ENCODE measurements around the gene FAM187B.

The FAM187B gene

GRCh38 chr19:35194012-35194984 is 34.2 kb downstream of the FAM187B start:
- Histone ChIP-seq H4K12ac (ENCODE audit: low read depth, low read length) (no peak overlapping the region), H3K18ac (ENCODE audit: low read length) (no peak overlapping the region), H3K4me3 (ENCODE audit: low read depth, low read length) (no peak overlapping the region), H2AFZ (ENCODE audit: insufficient read depth, low read length, poor library complexity) (no peak overlapping the region), H3K4me2 (ENCODE audit: low read length) (no peak overlapping the region), H3K14ac (ENCODE audit: low read length) (no peak overlapping the region), H4K91ac (ENCODE audit: low read depth, low read length) (no peak overlapping the region), H3K79me1 (ENCODE audit: low read length) (no peaks in the 10 kb centered on the region), H3K23ac (ENCODE audit: low read length) (no peak overlapping the region), H3K9me3 (ENCODE audit: insufficient read depth, low read depth, low read length) (no peaks in the 10 kb centered on the region), H2BK5ac (ENCODE audit: low read depth, low read length, poor library complexity) (no peak overlapping the region), H2AK5ac (ENCODE audit: low read length) (no peak overlapping the region), H2BK12ac (ENCODE audit: low read length) (no peak overlapping the region), H4K8ac (ENCODE audit: low read depth, low read length) (no peak overlapping the region), H2BK120ac (ENCODE audit: insufficient read depth, low read length, poor library complexity) (no peak overlapping the region), H3K79me2 (ENCODE audit: control insufficient read depth, insufficient read depth, low read length, poor library complexity) (no peaks in the 10 kb centered on the region), H3K4ac (ENCODE audit: low read depth, low read length) (no peak overlapping the region), H3K4me1 (ENCODE audit: control insufficient read depth in 1 of 2, insufficient read depth in 2 of 2, low read length in 2 of 2) (no peaks in the 10 kb centered on the region), H3K27me3 (ENCODE audit: insufficient read depth, low read length) (no peaks in the 10 kb centered on the region), H3K9ac (ENCODE audit: low read length) (no peak overlapping the region), H3K36me3 (ENCODE audit: control insufficient read depth in 1 of 2, insufficient read depth in 2 of 2, low read length in 2 of 2) (no peaks in the 10 kb centered on the region), H3K27ac (ENCODE audit: low read depth, low read length) (no peak overlapping the region)
- WGBS (ENCODE audit: extremely low coverage, insufficient coverage, insufficient read length) = no CpG with 5 or more reads among the region's 9 CpGs
- no peak for DNase-seq

GRCh38 chr19:35184884-35185283 is 43.7 kb downstream of the FAM187B start:
- Histone ChIP-seq H3K4me1 (ENCODE audit: control insufficient read depth in 1 of 2, insufficient read depth in 2 of 2, low read length in 2 of 2) (no peaks in the 10 kb centered on the region), H2BK120ac (ENCODE audit: insufficient read depth, low read length, poor library complexity) (no peak overlapping the region), H3K4me3 (ENCODE audit: low read depth, low read length) (no peak overlapping the region), H3K14ac (ENCODE audit: low read length) (no peak overlapping the region), H3K23ac (ENCODE audit: low read length) (no peak overlapping the region), H2AFZ (ENCODE audit: insufficient read depth, low read length, poor library complexity) (no peak overlapping the region), H3K9me3 (ENCODE audit: insufficient read depth, low read depth, low read length) (peaks cover 4% of the 10 kb centered on the region), H4K12ac (ENCODE audit: low read depth, low read length) (no peak overlapping the region), H3K4me2 (ENCODE audit: low read length) (no peak overlapping the region), H4K8ac (ENCODE audit: low read depth, low read length) (no peak overlapping the region), H3K9ac (ENCODE audit: low read length) (no peak overlapping the region), H4K91ac (ENCODE audit: low read depth, low read length) (no peak overlapping the region), H2AK5ac (ENCODE audit: low read length) (no peak overlapping the region), H2BK5ac (ENCODE audit: low read depth, low read length, poor library complexity) (no peak overlapping the region), H3K18ac (ENCODE audit: low read length) (no peak overlapping the region), H3K27me3 (ENCODE audit: insufficient read depth, low read length) (no peaks in the 10 kb centered on the region), H2BK12ac (ENCODE audit: low read length) (no peak overlapping the region), H3K79me2 (ENCODE audit: control insufficient read depth, insufficient read depth, low read length, poor library complexity) (no peaks in the 10 kb centered on the region), H3K27ac (ENCODE audit: low read depth, low read length) (no peak overlapping the region), H3K4ac (ENCODE audit: low read depth, low read length) (no peak overlapping the region), H3K79me1 (ENCODE audit: low read length) (no peaks in the 10 kb centered on the region), H3K36me3 (ENCODE audit: control insufficient read depth in 1 of 2, insufficient read depth in 2 of 2, low read length in 2 of 2) (no peaks in the 10 kb centered on the region)
- no CpG with 5 or more reads among the region's 2 CpGs for WGBS (ENCODE audit: extremely low coverage, insufficient coverage, insufficient read length)
- no peak for DNase-seq

- no peak overlapping the region for H4K8ac ChIP-seq (ENCODE audit: low read depth, low read length)
- H2AFZ ChIP-seq (ENCODE audit: insufficient read depth, low read length, poor library complexity) = no peak overlapping the region
- no peak overlapping the region for H3K9ac ChIP-seq (ENCODE audit: low read length)
- H3K4ac ChIP-seq (ENCODE audit: low read depth, low read length) = no peak overlapping the region
- H3K23ac ChIP-seq (ENCODE audit: low read length) = no peak overlapping the region
- no peaks in the 10 kb centered on the region for H3K79me1 ChIP-seq (ENCODE audit: low read length)
- no peak overlapping the region for H3K4me3 ChIP-seq (ENCODE audit: low read depth, low read length)
- H2BK120ac ChIP-seq (ENCODE audit: insufficient read depth, low read length, poor library complexity) = no peak overlapping the region
- peaks cover 4% of the 10 kb centered on the region for H3K9me3 ChIP-seq (ENCODE audit: insufficient read depth, low read depth, low read length)
- H4K91ac ChIP-seq (ENCODE audit: low read depth, low read length) = no peak overlapping the region
- H3K27me3 ChIP-seq (ENCODE audit: insufficient read depth, low read length) = no peaks in the 10 kb centered on the region
- H3K18ac ChIP-seq (ENCODE audit: low read length) = no peak overlapping the region
- no peak overlapping the region for H2BK5ac ChIP-seq (ENCODE audit: low read depth, low read length, poor library complexity)
- H3K79me2 ChIP-seq (ENCODE audit: control insufficient read depth, insufficient read depth, low read length, poor library complexity) = no peaks in the 10 kb centered on the region
- no peak overlapping the region for H2AK5ac ChIP-seq (ENCODE audit: low read length)
- no peak overlapping the region for H3K4me2 ChIP-seq (ENCODE audit: low read length)
- DNase-seq = no peak
- WGBS (ENCODE audit: extremely low coverage, insufficient coverage, insufficient read length) = no CpG with 5 or more reads among the region's 1 CpG
- H3K27ac ChIP-seq (ENCODE audit: low read depth, low read length) = no peak overlapping the region
- H2BK12ac ChIP-seq (ENCODE audit: low read length) = no peak overlapping the region
- no peak overlapping the region for H4K12ac ChIP-seq (ENCODE audit: low read depth, low read length)
- H3K14ac ChIP-seq (ENCODE audit: low read length) = no peak overlapping the region
- no peaks in the 10 kb centered on the region for H3K4me1 ChIP-seq (ENCODE audit: control insufficient read depth in 1 of 2, insufficient read depth in 2 of 2, low read length in 2 of 2)
- H3K36me3 ChIP-seq (ENCODE audit: control insufficient read depth in 1 of 2, insufficient read depth in 2 of 2, low read length in 2 of 2) = no peaks in the 10 kb centered on the region
These were observed 44.3 kb downstream of the FAM187B start for GRCh38 chr19:35184267-35184666.

GRCh38 chr19:35181387-35181786 is 47.2 kb downstream of the FAM187B start:
- Histone ChIP-seq H2BK120ac (ENCODE audit: insufficient read depth, low read length, poor library complexity) (no peak overlapping the region), H3K79me2 (ENCODE audit: control insufficient read depth, insufficient read depth, low read length, poor library complexity) (no peaks in the 10 kb centered on the region), H3K23ac (ENCODE audit: low read length) (no peak overlapping the region), H3K4me1 (ENCODE audit: control insufficient read depth in 1 of 2, insufficient read depth in 2 of 2, low read length in 2 of 2) (no peaks in the 10 kb centered on the region), H3K14ac (ENCODE audit: low read length) (no peak overlapping the region), H3K79me1 (ENCODE audit: low read length) (no peaks in the 10 kb centered on the region), H2AK5ac (ENCODE audit: low read length) (no peak overlapping the region), H3K4ac (ENCODE audit: low read depth, low read length) (no peak overlapping the region), H2AFZ (ENCODE audit: insufficient read depth, low read length, poor library complexity) (no peak overlapping the region), H2BK12ac (ENCODE audit: low read length) (no peak overlapping the region), H3K9ac (ENCODE audit: low read length) (no peak overlapping the region), H3K4me3 (ENCODE audit: low read depth, low read length) (no peak overlapping the region), H2BK5ac (ENCODE audit: low read depth, low read length, poor library complexity) (no peak overlapping the region), H3K36me3 (ENCODE audit: control insufficient read depth in 1 of 2, insufficient read depth in 2 of 2, low read length in 2 of 2) (no peaks in the 10 kb centered on the region), H3K18ac (ENCODE audit: low read length) (no peak overlapping the region), H4K8ac (ENCODE audit: low read depth, low read length) (no peak overlapping the region), H3K27me3 (ENCODE audit: insufficient read depth, low read length) (no peaks in the 10 kb centered on the region), H4K12ac (ENCODE audit: low read depth, low read length) (no peak overlapping the region), H4K91ac (ENCODE audit: low read depth, low read length) (no peak overlapping the region), H3K9me3 (ENCODE audit: insufficient read depth, low read depth, low read length) (peaks cover 4% of the 10 kb centered on the region), H3K27ac (ENCODE audit: low read depth, low read length) (no peak overlapping the region), H3K4me2 (ENCODE audit: low read length) (no peak overlapping the region)
- WGBS (ENCODE audit: extremely low coverage, insufficient coverage, insufficient read length) = no CpG with 5 or more reads among the region's 1 CpG
- no peak for DNase-seq
